ENCODE measurements around the gene SLC22A23. TPM values are rescaled to one million over a fixed set of nuclear protein-coding genes. Genes with fewer than 3 reads are reported as not detected.

The SLC22A23 gene
- total RNA-seq, 2 experiments from 2014 or later: 0.75 to 0.83 TPM

DNA sequence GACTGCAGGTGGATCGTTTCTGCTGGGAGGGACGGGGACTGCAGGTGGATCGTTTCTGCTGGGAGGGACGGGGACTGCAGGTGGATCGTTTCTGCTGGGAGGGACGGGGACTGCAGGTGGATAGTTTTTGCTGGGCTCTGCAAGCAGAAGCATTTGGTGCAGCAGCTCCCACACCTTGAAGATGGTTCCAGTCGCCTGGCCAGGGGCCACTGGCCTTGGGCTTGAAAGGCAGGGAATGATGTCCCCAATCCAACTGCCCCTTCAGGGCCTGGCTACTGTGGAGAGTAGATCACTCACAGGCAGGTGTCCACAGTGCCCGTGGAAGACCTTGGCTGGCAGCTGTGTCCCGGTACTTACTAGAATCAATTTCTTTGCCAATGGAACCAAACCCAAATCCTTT is 129.9 kb downstream of the SLC22A23 start:
- ChIA-PET CTCF (no interaction called here), POLR2A (no interaction called here)
- no peak for DNase-seq
- Mint-ChIP-seq H3K27me3 (no peaks in the 10 kb centered on the region), H3K4me1 (peaks cover 6% of the 10 kb centered on the region), H3K9me3 (no peaks in the 10 kb centered on the region), H3K4me3 (no peak overlapping the region), H3K27ac (no peak overlapping the region), H3K36me3 (ENCODE audit: low read depth) (no peaks in the 10 kb centered on the region)

DNA sequence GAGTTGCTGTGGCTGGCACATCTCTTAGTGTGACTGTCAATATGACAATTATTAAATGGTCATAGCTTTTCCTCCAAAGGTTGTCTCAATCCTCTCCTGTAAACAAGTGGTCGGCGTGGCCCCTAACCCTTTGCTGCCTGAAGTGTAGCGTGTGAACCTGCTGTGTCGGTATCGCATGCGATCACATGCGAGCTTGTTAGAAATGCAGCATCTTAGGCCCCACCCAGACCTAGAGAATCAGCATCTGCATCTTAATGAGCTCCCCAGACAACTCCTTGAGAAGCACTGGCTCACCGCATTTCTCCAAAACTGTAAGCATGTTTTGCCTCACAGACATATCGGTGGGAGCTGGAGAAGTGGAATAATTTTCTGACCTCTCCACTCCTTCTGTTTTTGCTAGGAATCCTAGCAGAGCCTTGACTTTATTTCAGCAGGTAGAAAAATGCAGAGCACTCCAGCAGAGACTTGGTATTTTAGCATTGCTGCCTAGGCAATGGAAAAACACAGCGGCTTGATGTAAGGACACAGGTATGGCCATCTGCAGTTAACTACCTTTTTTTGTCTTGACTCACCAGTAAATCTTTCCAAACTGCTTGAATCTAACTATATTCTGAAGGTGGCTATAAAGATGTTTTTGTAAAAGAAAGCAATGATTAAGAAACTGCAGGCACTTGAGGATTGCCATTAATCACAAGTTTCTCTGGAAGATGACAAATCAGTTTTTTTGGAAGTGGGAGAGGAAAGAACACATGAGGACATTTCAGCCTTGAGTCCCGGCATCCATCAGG is 130.5 kb downstream of the SLC22A23 start:
- H3K27me3 Mint-ChIP-seq: no peaks in the 10 kb centered on the region
- H3K4me3 Mint-ChIP-seq: no peak overlapping the region
- CTCF ChIA-PET: no interaction called here
- POLR2A ChIA-PET: no interaction called here
- no peaks in the 10 kb centered on the region for H3K9me3 Mint-ChIP-seq
- no peak overlapping the region for H3K27ac Mint-ChIP-seq
- no peak for DNase-seq
- H3K36me3 Mint-ChIP-seq (ENCODE audit: low read depth): no peaks in the 10 kb centered on the region
- peaks cover 6% of the 10 kb centered on the region for H3K4me1 Mint-ChIP-seq

DNA sequence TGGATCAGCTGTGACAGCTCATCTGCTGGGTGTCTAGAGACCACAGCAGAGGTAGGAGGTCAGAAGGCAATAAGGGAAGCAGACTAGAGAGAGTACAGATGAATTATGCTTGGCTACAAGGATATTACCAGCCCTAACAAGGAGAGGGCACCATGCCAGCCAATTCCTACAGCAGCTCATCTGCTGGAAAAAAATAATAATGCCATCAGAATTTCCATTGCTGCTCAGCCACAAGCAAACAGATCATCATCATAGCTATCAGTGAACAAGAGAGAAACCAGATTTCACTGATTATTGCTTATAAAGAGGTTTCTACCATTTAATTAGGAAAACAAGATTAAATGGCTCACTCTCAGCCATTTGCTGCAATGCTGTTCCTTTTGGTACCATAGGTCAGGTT is 131.6 kb downstream of the SLC22A23 start:
- ChIA-PET CTCF (no interaction called here), POLR2A (no interaction called here)
- Mint-ChIP-seq H3K27ac (no peak overlapping the region), H3K36me3 (ENCODE audit: low read depth) (no peaks in the 10 kb centered on the region), H3K4me1 (peaks cover 6% of the 10 kb centered on the region), H3K27me3 (no peaks in the 10 kb centered on the region), H3K9me3 (no peaks in the 10 kb centered on the region), H3K4me3 (no peak overlapping the region)
- no peak for DNase-seq

DNA sequence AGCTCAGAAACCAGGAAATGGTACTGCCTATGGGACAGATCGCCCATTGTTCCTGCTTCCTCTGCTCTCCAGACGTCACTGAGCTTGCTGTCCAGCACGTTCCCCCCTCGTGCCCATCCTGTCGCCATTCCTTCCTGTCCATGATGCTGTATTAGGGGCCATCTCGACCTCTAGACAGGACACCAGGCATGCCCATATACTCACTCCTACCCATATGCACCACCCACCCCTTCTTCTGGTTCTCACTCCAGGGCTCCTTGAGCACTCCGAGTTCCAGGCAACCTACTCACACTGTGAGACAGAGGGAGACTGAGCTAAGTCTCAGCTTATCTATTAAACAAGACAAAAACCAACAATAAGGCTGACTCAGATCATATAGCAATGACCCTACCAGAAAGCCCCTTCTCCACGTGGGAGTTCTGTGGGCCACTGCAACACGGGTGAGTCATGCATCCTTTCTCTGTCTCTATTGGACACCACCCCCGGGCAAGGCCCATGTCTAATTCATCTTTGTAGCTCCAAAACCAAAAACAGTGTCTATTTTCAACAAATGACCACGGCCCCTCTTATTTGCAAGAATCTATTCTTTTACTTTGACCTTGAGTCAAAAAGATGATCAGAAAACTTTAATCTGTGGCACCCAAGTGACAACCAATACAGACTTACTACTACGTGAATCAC is 132.4 kb downstream of the SLC22A23 start:
- peak; percentile 14 for DNase-seq
- no peaks in the 10 kb centered on the region for H3K9me3 Mint-ChIP-seq
- H3K27me3 Mint-ChIP-seq: no peaks in the 10 kb centered on the region
- H3K4me3 Mint-ChIP-seq: no peak overlapping the region
- POLR2A ChIA-PET: no interaction called here
- H3K27ac Mint-ChIP-seq: no peak overlapping the region
- peaks cover 6% of the 10 kb centered on the region for H3K4me1 Mint-ChIP-seq
- CTCF ChIA-PET: no interaction called here
- no peaks in the 10 kb centered on the region for H3K36me3 Mint-ChIP-seq (ENCODE audit: low read depth)

DNA sequence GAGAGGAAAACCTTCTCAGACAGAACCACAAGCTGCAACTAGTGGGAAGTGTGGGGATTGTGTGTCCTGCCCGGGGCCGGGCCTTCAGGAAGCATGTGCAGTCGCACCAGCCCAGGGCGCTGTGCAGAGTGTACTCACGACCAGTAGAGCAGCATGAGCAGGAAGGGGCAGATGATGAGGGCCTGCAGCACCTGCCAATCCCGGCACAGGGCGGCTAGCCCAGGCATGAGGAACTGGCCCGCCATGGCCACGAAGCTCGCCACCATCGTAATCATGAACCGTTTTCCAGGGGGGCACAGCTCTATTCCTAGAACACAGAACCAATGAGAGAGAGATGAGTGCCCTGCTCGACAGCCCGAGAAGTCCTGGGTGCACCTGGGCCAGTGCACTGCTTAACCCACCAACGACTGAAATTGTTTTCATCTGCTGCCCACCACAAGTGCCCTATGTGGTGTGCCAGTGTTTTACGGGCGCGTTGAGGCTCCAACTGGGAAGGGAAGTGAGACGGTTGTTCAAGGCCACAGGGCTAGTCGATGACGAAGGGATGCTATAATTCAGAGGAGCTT is 133.1 kb downstream of the SLC22A23 start:
- no peaks in the 10 kb centered on the region for H3K9me3 Mint-ChIP-seq
- H3K36me3 Mint-ChIP-seq (ENCODE audit: low read depth): no peaks in the 10 kb centered on the region
- ChIA-PET POLR2A (no interaction called here), CTCF (no interaction called here)
- peak; percentile 8 for DNase-seq
- H3K4me1 Mint-ChIP-seq: peaks cover 12% of the 10 kb centered on the region
- H3K4me3 Mint-ChIP-seq: no peak overlapping the region
- H3K27me3 Mint-ChIP-seq: peaks cover 3% of the 10 kb centered on the region
- no peak overlapping the region for H3K27ac Mint-ChIP-seq

DNA sequence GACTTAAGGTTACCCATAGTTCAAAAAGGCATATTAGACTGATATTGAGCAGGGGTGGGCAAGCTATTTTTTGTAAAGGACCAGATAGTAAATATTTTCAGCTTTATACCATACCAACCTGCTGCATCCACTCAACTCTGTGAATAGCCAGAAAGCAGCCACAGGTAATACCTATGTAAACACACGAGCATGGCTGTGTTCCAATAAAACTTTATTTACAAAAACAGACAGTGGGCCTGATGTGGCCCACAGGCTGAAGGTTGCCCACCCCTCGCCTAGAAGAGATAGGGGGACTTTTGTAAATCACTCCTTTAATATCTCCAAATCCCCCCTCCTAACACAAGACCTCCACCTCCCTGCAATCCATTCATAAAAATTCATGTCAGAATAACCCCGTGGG is 133.7 kb downstream of the SLC22A23 start:
- H3K4me3 Mint-ChIP-seq: no peak overlapping the region
- H3K27ac Mint-ChIP-seq: no peak overlapping the region
- ChIA-PET CTCF (no interaction called here), POLR2A (no interaction called here)
- H3K9me3 Mint-ChIP-seq: no peaks in the 10 kb centered on the region
- H3K27me3 Mint-ChIP-seq: peaks cover 7% of the 10 kb centered on the region
- no peaks in the 10 kb centered on the region for H3K36me3 Mint-ChIP-seq (ENCODE audit: low read depth)
- no peak for DNase-seq
- H3K4me1 Mint-ChIP-seq: peaks cover 18% of the 10 kb centered on the region

DNA sequence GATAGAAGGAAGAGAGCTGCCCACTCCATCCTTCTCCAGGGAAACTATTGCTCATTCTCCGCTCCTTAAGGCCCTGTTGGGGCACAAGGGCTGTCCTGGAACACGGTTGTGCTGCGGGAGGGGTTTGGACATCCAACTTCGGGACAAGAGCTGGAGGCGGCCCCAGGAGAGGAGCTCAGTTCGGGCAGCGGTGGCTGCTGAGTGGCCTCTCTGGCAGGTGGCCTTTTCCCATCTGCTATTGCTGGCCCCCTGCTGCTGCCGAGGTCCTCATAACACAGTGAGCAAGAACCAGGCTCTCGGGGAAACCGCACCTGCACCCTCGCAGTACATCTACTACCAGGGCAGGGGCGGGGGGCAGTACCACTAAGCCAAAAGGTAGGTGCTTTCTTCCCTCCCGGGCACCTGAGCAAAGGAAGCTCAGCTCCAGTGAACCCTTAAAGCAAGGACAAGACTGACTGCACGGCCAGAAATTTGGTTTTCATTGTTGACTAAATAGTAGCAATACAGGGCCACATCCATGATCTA is 134.4 kb downstream of the SLC22A23 start:
- Mint-ChIP-seq H3K9me3 (no peaks in the 10 kb centered on the region), H3K4me3 (no peak overlapping the region), H3K27me3 (peaks cover 13% of the 10 kb centered on the region), H3K27ac (no peak overlapping the region), H3K36me3 (ENCODE audit: low read depth) (no peaks in the 10 kb centered on the region), H3K4me1 (peaks cover 24% of the 10 kb centered on the region)
- DNase-seq: no peak
- ChIA-PET POLR2A (no interaction called here), CTCF (interaction anchor here (0.5 kb wide), 1 partner anchor 32 kb away, joined by 4 read pairs; no protein-coding TSS in a partner anchor)

DNA sequence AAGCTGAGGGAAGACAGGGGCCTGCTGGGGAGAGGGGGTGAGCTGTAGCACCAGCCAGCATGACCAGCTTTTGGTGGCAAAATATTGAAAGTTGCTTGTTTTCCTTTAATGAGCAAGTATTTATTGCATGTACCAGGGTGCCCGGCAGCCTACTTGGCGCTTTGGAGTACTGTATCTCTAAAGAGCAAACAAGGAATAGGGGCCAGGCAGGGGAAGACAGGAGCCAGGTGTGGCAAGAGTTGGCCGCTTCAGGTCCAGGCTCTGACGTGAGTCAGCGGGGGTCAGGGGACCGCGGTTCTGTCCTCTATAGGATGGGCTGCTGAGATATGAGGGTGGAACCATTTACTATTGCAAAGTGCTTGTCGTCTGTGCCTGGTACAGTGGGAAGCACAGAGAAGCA is 135.0 kb downstream of the SLC22A23 start:
- Mint-ChIP-seq H3K9me3 (no peaks in the 10 kb centered on the region), H3K36me3 (ENCODE audit: low read depth) (no peaks in the 10 kb centered on the region), H3K4me3 (no peak overlapping the region), H3K27ac (no peak overlapping the region), H3K4me1 (peaks cover 24% of the 10 kb centered on the region), H3K27me3 (peaks cover 17% of the 10 kb centered on the region)
- ChIA-PET POLR2A (no interaction called here), CTCF (interaction anchor here (0.5 kb wide), 1 partner anchor 32 kb away, joined by 4 read pairs; no protein-coding TSS in a partner anchor)
- DNase-seq: no peak

DNA sequence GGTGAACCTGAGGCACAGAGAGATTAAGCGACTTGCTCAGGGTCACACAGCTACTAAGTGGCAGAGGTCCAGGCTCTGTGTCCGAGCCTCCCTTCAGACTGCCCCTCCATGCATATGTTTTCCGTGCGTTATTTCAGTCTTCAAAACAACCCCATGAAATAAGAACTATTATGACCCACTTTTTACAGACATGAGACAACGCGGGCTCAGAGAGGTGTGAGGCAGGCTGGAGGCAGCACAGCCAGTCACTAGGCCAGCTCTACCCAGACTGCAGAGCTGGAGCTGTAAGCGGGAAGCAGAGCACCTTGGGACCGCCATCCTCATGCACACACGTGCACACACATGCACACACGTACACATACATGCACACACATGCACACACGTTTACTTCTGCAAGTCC is 135.8 kb downstream of the SLC22A23 start:
- Mint-ChIP-seq H3K27ac (no peak overlapping the region), H3K9me3 (no peaks in the 10 kb centered on the region), H3K36me3 (ENCODE audit: low read depth) (no peaks in the 10 kb centered on the region), H3K4me3 (no peak overlapping the region), H3K4me1 (peaks cover 24% of the 10 kb centered on the region), H3K27me3 (peaks cover 18% of the 10 kb centered on the region)
- POLR2A ChIA-PET: no interaction called here
- DNase-seq: no peak
- CTCF ChIA-PET: no interaction called here

DNA sequence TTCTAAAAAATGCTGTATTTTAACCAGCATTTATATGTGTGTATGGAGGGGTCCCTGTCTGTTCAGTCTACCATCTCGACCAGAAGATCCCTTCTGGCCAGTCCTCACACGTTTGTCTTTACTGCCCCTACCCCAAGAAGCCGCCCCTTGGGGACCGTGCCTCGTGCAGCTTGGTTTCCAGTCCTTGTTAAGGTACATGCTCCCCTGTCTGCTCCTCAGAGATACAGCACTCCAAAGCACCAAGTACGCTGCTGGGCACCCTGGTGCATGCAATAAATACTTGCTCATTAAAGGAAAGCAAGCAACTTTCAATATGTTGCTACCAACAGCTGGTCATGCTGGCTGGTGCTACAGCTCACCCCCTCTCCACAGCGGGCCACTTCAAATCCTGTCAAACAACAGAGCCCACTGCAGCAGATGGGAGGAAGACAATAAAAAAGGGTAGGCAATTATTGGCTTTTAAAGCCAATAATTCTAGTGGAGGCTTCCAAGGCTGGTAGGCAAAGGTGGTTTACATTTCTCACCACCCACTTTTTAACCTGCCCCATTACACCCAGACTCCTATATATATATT is 136.5 kb downstream of the SLC22A23 start:
- H3K4me3 Mint-ChIP-seq: no peak overlapping the region
- CTCF ChIA-PET: no interaction called here
- peaks cover 18% of the 10 kb centered on the region for H3K27me3 Mint-ChIP-seq

DNA sequence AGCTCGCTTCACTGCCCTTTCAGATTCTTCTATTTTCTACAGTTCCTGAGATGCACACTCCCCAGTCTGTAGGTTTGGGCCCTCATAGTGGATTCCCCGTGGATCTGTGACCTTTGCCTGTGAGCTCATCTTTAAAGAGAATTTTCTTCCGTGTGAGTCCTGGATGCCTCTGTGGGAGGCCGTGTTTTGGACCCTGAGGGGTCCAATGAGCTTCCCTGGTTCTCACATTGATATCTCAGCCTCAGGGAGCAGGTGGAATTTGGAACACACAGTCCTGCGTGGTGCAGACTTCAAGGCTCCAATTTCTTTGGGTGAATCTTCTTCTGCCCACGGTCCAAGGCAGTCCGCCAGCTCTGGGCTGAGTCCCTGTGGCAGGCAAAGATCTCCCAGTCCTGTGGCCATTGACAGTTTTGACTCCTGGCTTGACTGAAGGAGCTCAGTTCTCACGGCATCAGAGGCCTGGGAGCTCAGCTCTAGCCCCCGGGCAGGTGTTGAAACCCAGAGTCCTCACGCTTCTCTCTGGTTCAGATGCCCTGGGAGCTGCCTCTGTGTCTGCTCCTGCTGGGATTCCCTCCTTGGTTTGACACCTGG is 137.1 kb downstream of the SLC22A23 start:
- Mint-ChIP-seq H3K27me3 (peaks cover 18% of the 10 kb centered on the region), H3K27ac (no peak overlapping the region), H3K36me3 (ENCODE audit: low read depth) (no peaks in the 10 kb centered on the region), H3K4me1 (peaks cover 24% of the 10 kb centered on the region), H3K9me3 (no peaks in the 10 kb centered on the region), H3K4me3 (no peak overlapping the region)
- DNase-seq: no peak
- ChIA-PET CTCF (no interaction called here), POLR2A (no interaction called here)

More for the DNA sequence above, 136.5 kb downstream of the SLC22A23 start:
- H3K27ac Mint-ChIP-seq: no peak overlapping the region
- POLR2A ChIA-PET: no interaction called here
- peaks cover 24% of the 10 kb centered on the region for H3K4me1 Mint-ChIP-seq
- DNase-seq: no peak
- H3K36me3 Mint-ChIP-seq (ENCODE audit: low read depth): no peaks in the 10 kb centered on the region
- H3K9me3 Mint-ChIP-seq: no peaks in the 10 kb centered on the region

DNA sequence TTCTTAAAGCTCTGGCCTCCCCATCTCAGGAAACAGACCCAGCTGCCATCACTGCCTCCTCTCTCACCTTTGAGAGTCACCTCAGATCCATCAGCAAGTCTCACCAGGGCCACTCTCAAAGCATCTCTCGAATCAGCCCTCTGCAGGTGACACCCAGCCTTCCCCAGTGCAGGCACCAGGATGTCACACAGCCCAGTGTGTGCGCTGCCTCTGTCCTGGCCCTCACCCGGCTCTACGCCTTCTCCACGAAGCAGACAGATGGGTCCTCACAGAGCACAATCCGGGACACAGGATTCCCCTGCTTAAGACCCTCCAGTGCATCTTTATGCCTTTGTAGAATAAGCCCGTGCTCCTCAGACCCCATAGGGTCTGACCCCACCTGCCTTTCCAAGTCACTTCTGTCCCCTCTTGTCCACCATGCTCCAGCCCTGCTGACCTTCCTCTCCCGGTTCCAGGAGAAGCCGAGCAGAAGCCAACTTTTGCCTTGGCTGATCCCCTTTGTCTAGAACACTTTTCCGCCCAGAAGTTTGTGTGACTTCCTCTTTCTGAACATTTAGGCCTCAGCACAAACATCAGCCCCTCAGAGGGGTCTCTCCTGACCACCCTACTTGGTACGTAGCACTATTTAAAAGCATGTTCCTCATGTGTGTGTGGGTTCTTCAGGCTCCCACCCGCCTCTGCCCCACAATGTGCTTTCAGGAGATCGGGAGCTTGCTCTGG is 137.9 kb downstream of the SLC22A23 start:
- peak; percentile 9 for DNase-seq
- Mint-ChIP-seq H3K27me3 (peaks cover 18% of the 10 kb centered on the region), H3K27ac (no peak overlapping the region), H3K4me1 (peaks cover 18% of the 10 kb centered on the region), H3K4me3 (no peak overlapping the region), H3K36me3 (ENCODE audit: low read depth) (no peaks in the 10 kb centered on the region), H3K9me3 (no peaks in the 10 kb centered on the region)
- ChIA-PET POLR2A (no interaction called here), CTCF (no interaction called here)

DNA sequence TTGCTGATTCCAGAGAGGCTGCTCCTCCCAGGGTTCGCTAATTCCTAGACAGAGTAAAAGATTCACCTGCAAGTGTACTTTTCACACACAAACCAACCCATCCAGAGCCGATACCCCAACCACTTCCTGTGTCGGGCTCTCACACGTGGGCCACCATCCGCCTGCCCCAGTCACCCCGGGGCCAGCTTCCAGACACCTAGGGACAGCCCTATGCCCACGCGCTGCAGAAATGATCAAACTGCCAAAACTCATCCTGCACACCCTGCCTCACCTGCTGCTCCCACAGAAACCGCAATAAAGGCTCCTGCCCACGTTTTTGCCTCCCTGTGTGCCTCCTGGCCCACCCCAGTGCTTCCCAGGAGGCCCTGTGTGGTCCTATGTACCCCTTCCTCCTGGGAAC is 138.6 kb downstream of the SLC22A23 start:
- Mint-ChIP-seq H3K4me1 (peaks cover 18% of the 10 kb centered on the region), H3K27ac (no peak overlapping the region), H3K4me3 (no peak overlapping the region), H3K27me3 (peaks cover 18% of the 10 kb centered on the region), H3K9me3 (no peaks in the 10 kb centered on the region), H3K36me3 (ENCODE audit: low read depth) (no peaks in the 10 kb centered on the region)
- CTCF ChIA-PET: no interaction called here
- POLR2A ChIA-PET: no interaction called here
- DNase-seq: peak; percentile 39
